IMR-90 (cell line): ENCODE data around the gene WAS. TPM values are rescaled to one million over a fixed set of nuclear protein-coding genes. Genes with fewer than 3 reads are reported as not detected.
"Not testable (repeated sequence)": the region's sequence is repeated elsewhere in the genome, so short reads cannot be mapped to it uniquely, and the experiment has no call there.

Experiments used
- ATAC-seq: fragments of 200-7000 bp; cut with Tn5 transposase; 2 replicates; pipeline ENCODE4 v1.9.1; 2020; ENCODE audit warnings: low read depth, mild to moderate bottlenecking, moderate library complexity
- BruUV-seq: library from RNA; stranded (reverse); fragments of 400-500 nt; replicated peaks from 2 replicates; lab custom pipeline; 2021; lab: Mats Ljungman, UMichigan
- CTCF ChIA-PET: fragments of 300-600 bp; formaldehyde crosslinking; extraction: SDS; loops from one replicate; lab custom pipeline; 2021; ENCODE audit warnings: antibody characterized with exemption; lab: Yijun Ruan, JAX
- POLR2A ChIA-PET: fragments of 300-600 bp; sonication (Branson Sonifier 250); formaldehyde crosslinking; loops from one replicate; lab custom pipeline; 2022; ENCODE audit warnings: antibody characterized with exemption; ENCODE audit not compliant: unreplicated experiment; lab: Charles Lee
- DNase-seq: peaks from one replicate; pipeline ENCODE4 v3.0.0; 2013
- H2AFZ ChIP-seq: replicated peaks from 2 replicates; pipeline ENCODE3; 2013; ENCODE audit warnings: low read length, mild to moderate bottlenecking; ENCODE audit not compliant: poor library complexity
- H2AK5ac ChIP-seq: 2 replicates; pipeline ENCODE4 v1.6.1; 2013; ENCODE audit warnings: low read depth, low read length, inconsistent platforms
- H2AK9ac ChIP-seq: replicated peaks from 2 replicates; pipeline ENCODE3; 2013; ENCODE audit warnings: mild to moderate bottlenecking, low read depth, low read length, moderate library complexity; ENCODE audit not compliant: poor library complexity
- H2BK120ac ChIP-seq: 2 replicates; pipeline ENCODE4 v1.6.1; 2013; ENCODE audit warnings: low read depth, low read length, inconsistent platforms
- H2BK15ac ChIP-seq: 3 replicates; pipeline ENCODE4 v1.6.1; 2013; ENCODE audit warnings: low read depth, low read length, inconsistent platforms
- H2BK20ac ChIP-seq: 2 replicates; pipeline ENCODE4 v1.6.1; 2013; ENCODE audit warnings: low read depth, mild to moderate bottlenecking, inconsistent platforms, low read length, moderate library complexity
- H2BK5ac ChIP-seq: 2 replicates; pipeline ENCODE4 v1.6.1; 2013; ENCODE audit warnings: mild to moderate bottlenecking, low read depth, low read length, inconsistent platforms; ENCODE audit not compliant: poor library complexity, severe bottlenecking
- H3K14ac ChIP-seq: replicated peaks from 2 replicates; pipeline ENCODE4 v1.6.1; 2013; ENCODE audit warnings: low read depth, low read length, inconsistent platforms
- H3K18ac ChIP-seq: 2 replicates; pipeline ENCODE4 v1.6.1; 2013; ENCODE audit warnings: low read depth, low read length, control low read depth
- H3K23ac ChIP-seq: 2 replicates; pipeline ENCODE4 v1.6.1; 2013; ENCODE audit warnings: low read depth, low read length, inconsistent platforms
- H3K27ac ChIP-seq: 2 replicates; pipeline ENCODE4 v1.5.1; 2013; ENCODE audit warnings: mild to moderate bottlenecking, control low read depth, low read length; ENCODE audit not compliant: insufficient read depth
- H3K27me3 ChIP-seq: 2 replicates; pipeline ENCODE4 v1.6.1; 2013; ENCODE audit warnings: low read length; ENCODE audit not compliant: control insufficient read depth, insufficient read depth
- H3K36me3 ChIP-seq: 2 replicates; pipeline ENCODE4 v1.6.1; 2013; ENCODE audit warnings: low read length, mixed read lengths; ENCODE audit not compliant: control insufficient read depth, insufficient read depth
- H3K4ac ChIP-seq: 2 replicates; pipeline ENCODE4 v1.6.1; 2013; ENCODE audit warnings: low read depth, low read length, inconsistent platforms
- H3K4me1 ChIP-seq: 2 replicates; pipeline ENCODE4 v1.6.1; 2013; ENCODE audit warnings: low read length, mixed read lengths; ENCODE audit not compliant: control insufficient read depth, insufficient read depth
- H3K4me2 ChIP-seq: 2 replicates; pipeline ENCODE4 v1.6.1; 2013; ENCODE audit warnings: low read depth, mild to moderate bottlenecking, control low read depth, low read length, moderate library complexity
- H3K4me3 ChIP-seq: 2 replicates; pipeline ENCODE4 v1.5.1; 2013; ENCODE audit warnings: low read depth, mild to moderate bottlenecking, control low read depth, low read length, moderate library complexity; ENCODE audit not compliant: insufficient read depth
- H3K56ac ChIP-seq: 2 replicates; pipeline ENCODE4 v1.6.1; 2013; ENCODE audit warnings: low read length, inconsistent platforms; ENCODE audit not compliant: insufficient read depth; ENCODE audit errors: extremely low read depth
- H3K79me1 ChIP-seq, 2 experiments: 2 replicates each; pipeline ENCODE4 v1.6.1; 2013; ENCODE audit warnings: low read length in 2 of 2, inconsistent platforms in 1 of 2, low read depth in 1 of 2
- H3K9ac ChIP-seq: 2 replicates; pipeline ENCODE4 v1.6.1; 2013; ENCODE audit warnings: low read depth, low read length, control low read depth
- H3K9me1 ChIP-seq: 2 replicates; pipeline ENCODE4 v1.6.1; 2013; ENCODE audit warnings: low read length, inconsistent platforms; ENCODE audit not compliant: insufficient read depth
- H3K9me3 ChIP-seq: 2 replicates; pipeline ENCODE4 v1.6.1; 2013; ENCODE audit warnings: low read length; ENCODE audit not compliant: control insufficient read depth, insufficient read depth
- H4K20me1 ChIP-seq: 2 replicates; pipeline ENCODE4 v1.6.1; 2013; ENCODE audit warnings: low read length, inconsistent platforms; ENCODE audit not compliant: insufficient read depth
- H4K5ac ChIP-seq: 2 replicates; pipeline ENCODE4 v1.6.1; 2013; ENCODE audit warnings: mild to moderate bottlenecking, low read depth, low read length, control low read depth
- H4K8ac ChIP-seq, 2 experiments: 2 replicates each; pipeline ENCODE4 v1.6.1; 2013; ENCODE audit warnings: low read depth in 2 of 2, low read length in 2 of 2, control low read depth in 1 of 2, inconsistent platforms in 1 of 2
- H4K91ac ChIP-seq: 2 replicates; pipeline ENCODE4 v1.6.1; 2013; ENCODE audit warnings: low read depth, low read length, inconsistent platforms; ENCODE audit not compliant: insufficient read depth
- WGBS, 2 experiments: methylation state at CpG; one replicate each; pipeline versions ENCODE4 v1.1.5 to v1.1.7; 2013; ENCODE audit warnings: missing lambda C conversion rate in 2 of 2; ENCODE audit not compliant: insufficient read length in 1 of 2; ENCODE audit errors: extremely low coverage in 2 of 2; 5-methylcytosine and 5-hydroxymethylcytosine counted together
- dilution Hi-C: fragments of 300-500 bp; cut with HindIII; formaldehyde crosslinking; loops from one replicate; pipeline ENCODE4 v1.14.3; 2018; ENCODE audit warnings: low sequenced_read_pairs; ENCODE audit not compliant: unreplicated experiment
- in situ Hi-C: fragments of 300-500 bp; cut with MboI; formaldehyde crosslinking; loops from 3 replicates; pipeline ENCODE4 v1.14.3; 2019; ENCODE audit warnings: low sequenced_read_pairs, inconsistent platforms, mixed read lengths
- intact Hi-C: fragments of 100-400 bp; cut with micrococcal nuclease; formaldehyde crosslinking; loops from 2 replicates; pipeline ENCODE4 v1.10.0; 2022
- polyA plus RNA-seq, 3 experiments: library from polyadenylated mRNA; depleted of rRNA; stranded (reverse); fragments of >200 nt; gene quantifications; 2 replicates each; pipeline ENCODE4 v1.2.3, GENCODE V29; 2012; ENCODE audit warnings: low replicate concordance in 1 of 3
- total RNA-seq: library from RNA; depleted of rRNA; stranded (reverse); fragments of >200 nt; gene quantifications from 2 replicates; pipeline ENCODE4 v1.2.3, GENCODE V29; 2012

WAS gene
- total and polyA plus RNA-seq, 2 of the 4 experiments (the other 2 are of a cell fraction), result 0.14 TPM; not detected in 1

- H3K36me3 ChIP-seq, H3K9me1 ChIP-seq, H4K91ac ChIP-seq, H2BK20ac ChIP-seq, H3K23ac ChIP-seq, intact Hi-C loops, H2AK9ac ChIP-seq, CTCF ChIA-PET, H3K4me3 ChIP-seq, H4K20me1 ChIP-seq, H3K18ac ChIP-seq, BruUV-seq, H3K79me1 ChIP-seq, H3K27ac ChIP-seq, H3K4me1 ChIP-seq, H3K9me3 ChIP-seq, H2AFZ ChIP-seq, ATAC-seq, H3K4ac ChIP-seq, H2BK5ac ChIP-seq, H4K5ac ChIP-seq, H2BK120ac ChIP-seq, dilution Hi-C loops, in situ Hi-C loops, H3K4me2 ChIP-seq, POLR2A ChIA-PET, H2BK15ac ChIP-seq, DNase-seq, H3K56ac ChIP-seq, H4K8ac ChIP-seq, H3K9ac ChIP-seq, H2AK5ac ChIP-seq, H3K27me3 ChIP-seq, H3K14ac ChIP-seq: not testable (repeated sequence)
- no CpG with 5 or more reads among the region's 5 CpGs for WGBS, 2 experiments
Observed at GRCh38 chrX:48691746-48692145, 8.1 kb downstream of the WAS start.
